ENCODE measurements around the gene ZNF816. TPM values are rescaled to one million over a fixed set of nuclear protein-coding genes. Genes with fewer than 3 reads are reported as not detected.

ZNF816 gene
- total RNA-seq, 1 donor, result 11.7 TPM

DNA sequence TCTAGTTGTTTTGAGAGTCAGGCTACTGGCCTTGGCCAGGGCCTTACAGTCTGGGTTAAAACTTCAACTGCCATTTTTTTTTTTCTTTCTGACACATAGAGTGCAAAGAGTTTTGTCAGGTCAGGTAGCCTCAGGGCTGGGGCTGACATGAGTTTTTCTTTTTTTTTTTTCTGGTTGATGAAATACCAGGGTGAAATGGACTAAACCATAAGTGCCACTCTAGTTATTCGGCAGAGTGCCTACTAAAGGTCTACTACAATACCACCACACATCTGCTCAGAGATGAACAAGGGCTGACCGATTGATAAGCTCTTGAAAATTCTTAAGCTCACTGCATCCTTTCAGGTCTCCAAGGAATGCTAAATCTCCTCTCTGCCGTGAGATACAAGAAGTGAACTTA, 60.8 kb downstream of the ZNF816 start:
- H3K4me3 ChIP-seq (ENCODE audit: low read depth, low read length), result no peak overlapping the region
- no peak for DNase-seq (ENCODE audit: low read depth)
- TF ChIP-seq, protein P1, sequence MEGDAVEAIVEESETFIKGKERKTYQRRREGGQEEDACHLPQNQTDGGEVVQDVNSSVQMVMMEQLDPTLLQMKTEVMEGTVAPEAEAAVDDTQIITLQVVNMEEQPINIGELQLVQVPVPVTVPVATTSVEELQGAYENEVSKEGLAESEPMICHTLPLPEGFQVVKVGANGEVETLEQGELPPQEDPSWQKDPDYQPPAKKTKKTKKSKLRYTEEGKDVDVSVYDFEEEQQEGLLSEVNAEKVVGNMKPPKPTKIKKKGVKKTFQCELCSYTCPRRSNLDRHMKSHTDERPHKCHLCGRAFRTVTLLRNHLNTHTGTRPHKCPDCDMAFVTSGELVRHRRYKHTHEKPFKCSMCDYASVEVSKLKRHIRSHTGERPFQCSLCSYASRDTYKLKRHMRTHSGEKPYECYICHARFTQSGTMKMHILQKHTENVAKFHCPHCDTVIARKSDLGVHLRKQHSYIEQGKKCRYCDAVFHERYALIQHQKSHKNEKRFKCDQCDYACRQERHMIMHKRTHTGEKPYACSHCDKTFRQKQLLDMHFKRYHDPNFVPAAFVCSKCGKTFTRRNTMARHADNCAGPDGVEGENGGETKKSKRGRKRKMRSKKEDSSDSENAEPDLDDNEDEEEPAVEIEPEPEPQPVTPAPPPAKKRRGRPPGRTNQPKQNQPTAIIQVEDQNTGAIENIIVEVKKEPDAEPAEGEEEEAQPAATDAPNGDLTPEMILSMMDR (IDR thresholded peaks at IDR 0.05; ENCODE audit: insufficient read depth, low read depth, low read length), result no peak

Other genes starting within 250 kb of the ZNF816 start
- 10.0 and 13.4 TPM in 2 replicates for gene ZNF611, start 227.8 kb downstream of the ZNF816 start, total RNA-seq
- 2.3 and 5.6 TPM in 2 replicates for gene ZNF600, start 176.1 kb downstream of the ZNF816 start, total RNA-seq
- 11.3 and 18.6 TPM in 2 replicates for gene ZNF28, start 141.2 kb downstream of the ZNF816 start, total RNA-seq
- 12.6 and 16.8 TPM in 2 replicates for gene ZNF468, start 105.3 kb downstream of the ZNF816 start, total RNA-seq
- 6.4 and 18.6 TPM in 2 replicates for gene ZNF320, start 65.2 kb downstream of the ZNF816 start, total RNA-seq
- gene ZNF888, start 39.5 kb downstream of the ZNF816 start, total RNA-seq, result 1.9 and 4.7 TPM in 2 replicates
- gene ERVV-1, start 51.0 kb upstream of the ZNF816 start, total RNA-seq, result not detected in 2 replicates
- not detected in 2 replicates for gene ERVV-2, start 81.9 kb upstream of the ZNF816 start, total RNA-seq
- gene ZNF160, start 140.5 kb upstream of the ZNF816 start, total RNA-seq, result 25.4 and 31.1 TPM in 2 replicates
- 2.2 and 2.6 TPM in 2 replicates for gene ZNF415, start 170.0 kb upstream of the ZNF816 start, total RNA-seq
- 6.8 and 7.8 TPM in 2 replicates for gene ZNF347, start 196.2 kb upstream of the ZNF816 start, total RNA-seq
- 0.32 and 0.86 TPM in 2 replicates for gene ZNF665, start 230.5 kb upstream of the ZNF816 start, total RNA-seq

Data from fibroblast of villous mesenchyme (primary cell).